SK-N-SH treated with all-trans-retinoic acid at 6 μM for 48 hours (cell line): ENCODE measurements around the gene COA8.

Experiments
- CSDC2 ChIP-seq: fragments of 250-450 bp; sonication (Bioruptor Pico); IDR thresholded peaks from 2 replicates; pipeline ENCODE4 v1.5.0; 2020; ENCODE audit warnings: mild to moderate bottlenecking, moderate library complexity
- CSRNP3 ChIP-seq: fragments of 250-450 bp; sonication (Bioruptor Pico); IDR thresholded peaks from 2 replicates; pipeline ENCODE4 v1.5.1; 2021; ENCODE audit warnings: mild to moderate bottlenecking, moderate library complexity
- GLIS3 ChIP-seq: fragments of 250-450 bp; sonication (Bioruptor Pico); IDR thresholded peaks from 2 replicates; pipeline ENCODE4 v1.5.0; 2020; ENCODE audit warnings: mild to moderate bottlenecking, moderate library complexity
- PATZ1 ChIP-seq: fragments of 250-450 bp; sonication (Bioruptor Pico); IDR thresholded peaks from 2 replicates; pipeline ENCODE4 v1.8.0; 2020; ENCODE audit warnings: mild to moderate bottlenecking, moderate library complexity, borderline replicate concordance
- RARB ChIP-seq: fragments of 250-450 bp; sonication (Bioruptor Pico); IDR thresholded peaks from 2 replicates; pipeline ENCODE4 v1.8.0; 2021; ENCODE audit warnings: mild to moderate bottlenecking, moderate library complexity
- SNAI2 ChIP-seq: fragments of 250-450 bp; sonication (Bioruptor Pico); IDR thresholded peaks from 2 replicates; pipeline ENCODE4 v1.5.0; 2020; ENCODE audit warnings: mild to moderate bottlenecking, moderate library complexity
- ZFP3 ChIP-seq: fragments of 250-450 bp; sonication (Bioruptor Pico); IDR thresholded peaks from 2 replicates; pipeline ENCODE4 v1.5.0; 2020; ENCODE audit warnings: mild to moderate bottlenecking, moderate library complexity
- ZFP30 ChIP-seq: fragments of 450-650 bp; formaldehyde crosslinking; IDR thresholded peaks from 2 replicates; pipeline ENCODE4 v1.5.0; 2022; ENCODE audit warnings: mild to moderate bottlenecking, moderate library complexity
- ZNF8 ChIP-seq: fragments of 450-650 bp; formaldehyde crosslinking; IDR thresholded peaks from 2 replicates; pipeline ENCODE4 v1.5.0; 2020; ENCODE audit warnings: mild to moderate bottlenecking, moderate library complexity
- TF ChIP-seq, protein P1 (sequence below): fragments of 250-450 bp; sonication (Bioruptor Pico); IDR thresholded peaks from 2 replicates; pipeline ENCODE4 v1.5.1; 2020; ENCODE audit warnings: low read depth, mild to moderate bottlenecking, moderate library complexity

- TF ChIP-seq SNAI2 (CRISPR knock-in tag) (no peak), ZFP30 (no peak), GLIS3 (CRISPR knock-in tag) (no peak), ZFP3 (CRISPR knock-in tag) (no peak), CSDC2 (CRISPR knock-in tag) (no peak), RARB (no peak), CSRNP3 (CRISPR knock-in tag) (no peak), ZNF8 (CRISPR knock-in tag) (no peak), PATZ1 (CRISPR knock-in tag) (no peak)
- TF ChIP-seq, protein P1, sequence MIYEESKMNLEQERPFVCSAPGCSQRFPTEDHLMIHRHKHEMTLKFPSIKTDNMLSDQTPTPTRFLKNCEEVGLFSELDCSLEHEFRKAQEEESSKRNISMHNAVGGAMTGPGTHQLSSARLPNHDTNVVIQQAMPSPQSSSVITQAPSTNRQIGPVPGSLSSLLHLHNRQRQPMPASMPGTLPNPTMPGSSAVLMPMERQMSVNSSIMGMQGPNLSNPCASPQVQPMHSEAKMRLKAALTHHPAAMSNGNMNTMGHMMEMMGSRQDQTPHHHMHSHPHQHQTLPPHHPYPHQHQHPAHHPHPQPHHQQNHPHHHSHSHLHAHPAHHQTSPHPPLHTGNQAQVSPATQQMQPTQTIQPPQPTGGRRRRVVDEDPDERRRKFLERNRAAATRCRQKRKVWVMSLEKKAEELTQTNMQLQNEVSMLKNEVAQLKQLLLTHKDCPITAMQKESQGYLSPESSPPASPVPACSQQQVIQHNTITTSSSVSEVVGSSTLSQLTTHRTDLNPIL (CRISPR knock-in tag): no peak
Observed at GRCh38 chr14:103574104-103574503, 11.3 kb downstream of the COA8 start.
